H9 (cell line): ENCODE measurements around the gene PAGR1. TPM values are rescaled to one million over a fixed set of nuclear protein-coding genes. Genes with fewer than 3 reads are reported as not detected.

Source experiments
- DNase-seq: peaks from one replicate; pipeline ENCODE4 v3.0.0-alpha.2; 2017
- H2AFZ ChIP-seq: one replicate; pipeline ENCODE4 v1.6.1; 2013; ENCODE audit warnings: mild to moderate bottlenecking, low read length, control low read depth, moderate library complexity
- H2AK5ac ChIP-seq: 2 replicates; pipeline ENCODE4 v1.6.1; 2013; ENCODE audit warnings: low read length, control low read depth, mixed read lengths; ENCODE audit not compliant: insufficient read length
- H2BK120ac ChIP-seq: one replicate; pipeline ENCODE4 v1.6.1; 2013; ENCODE audit warnings: low read depth, mild to moderate bottlenecking, low read length, control low read depth, inconsistent platforms; ENCODE audit not compliant: poor library complexity, severe bottlenecking
- H2BK12ac ChIP-seq: 2 replicates; pipeline ENCODE4 v1.6.1; 2013; ENCODE audit warnings: low read length, control low read depth, mixed read lengths, low read depth; ENCODE audit not compliant: insufficient read length
- H2BK15ac ChIP-seq: 2 replicates; pipeline ENCODE4 v1.6.1; 2013; ENCODE audit warnings: low read depth, low read length, control low read depth
- H2BK20ac ChIP-seq: one replicate; pipeline ENCODE4 v1.6.1; 2013; ENCODE audit warnings: low read depth, mild to moderate bottlenecking, low read length, control low read depth, inconsistent platforms; ENCODE audit not compliant: poor library complexity, severe bottlenecking
- H2BK5ac ChIP-seq: 2 replicates; pipeline ENCODE4 v1.6.1; 2013; ENCODE audit warnings: low read length, control low read depth, mixed read lengths; ENCODE audit not compliant: insufficient read length
- H3K14ac ChIP-seq: 2 replicates; pipeline ENCODE4 v1.6.1; 2013; ENCODE audit warnings: low read length, control low read depth; ENCODE audit not compliant: insufficient read depth
- H3K18ac ChIP-seq: 2 replicates; pipeline ENCODE4 v1.6.1; 2013; ENCODE audit warnings: low read depth, mild to moderate bottlenecking, mixed read lengths, low read length, control low read depth; ENCODE audit not compliant: insufficient read length
- H3K23ac ChIP-seq: 2 replicates; pipeline ENCODE4 v1.6.1; 2013; ENCODE audit warnings: low read length, control low read depth, mixed read lengths, low read depth; ENCODE audit not compliant: insufficient read length
- H3K23me2 ChIP-seq: 2 replicates; pipeline ENCODE4 v1.6.1; 2013; ENCODE audit warnings: low read depth, mild to moderate bottlenecking, mixed read lengths, low read length, control low read depth; ENCODE audit not compliant: insufficient read length, poor library complexity, severe bottlenecking
- H3K27ac ChIP-seq: 2 replicates; pipeline ENCODE4 v1.5.1; 2013; ENCODE audit warnings: low read length, control low read depth, mixed read lengths, low read depth; ENCODE audit not compliant: insufficient read length
- H3K27me3 ChIP-seq: 2 replicates; pipeline ENCODE4 v1.6.1; 2013; ENCODE audit warnings: low read length, control low read depth, inconsistent platforms; ENCODE audit not compliant: insufficient read depth
- H3K4ac ChIP-seq: 2 replicates; pipeline ENCODE4 v1.6.1; 2013; ENCODE audit warnings: low read depth, mild to moderate bottlenecking, control low read depth, inconsistent platforms, low read length, moderate library complexity
- H3K4me1 ChIP-seq: 2 replicates; pipeline ENCODE4 v1.6.1; 2013; ENCODE audit warnings: low read length, control low read depth, inconsistent platforms; ENCODE audit not compliant: insufficient read depth
- H3K4me2 ChIP-seq: 2 replicates; pipeline ENCODE4 v1.6.1; 2013; ENCODE audit warnings: low read length, control low read depth, mixed read lengths; ENCODE audit not compliant: insufficient read length, insufficient read depth
- H3K56ac ChIP-seq: 2 replicates; pipeline ENCODE4 v1.6.1; 2013; ENCODE audit warnings: low read depth, mild to moderate bottlenecking, mixed read lengths, low read length, control low read depth; ENCODE audit not compliant: insufficient read length
- H3K79me1 ChIP-seq: 2 replicates; pipeline ENCODE4 v1.6.1; 2013; ENCODE audit warnings: low read depth, mild to moderate bottlenecking, moderate library complexity, low read length, control low read depth, inconsistent platforms; ENCODE audit not compliant: insufficient read depth, poor library complexity, severe bottlenecking
- H3K79me2 ChIP-seq: 2 replicates; pipeline ENCODE4 v1.6.1; 2013; ENCODE audit warnings: low read length, control low read depth, inconsistent platforms; ENCODE audit not compliant: insufficient read depth
- H3K9ac ChIP-seq: 2 replicates; pipeline ENCODE4 v1.6.1; 2013; ENCODE audit warnings: low read length, control low read depth, mixed read lengths; ENCODE audit not compliant: insufficient read length; ENCODE audit errors: extremely low read depth
- H3K9me3 ChIP-seq: one replicate; pipeline ENCODE4 v1.6.1; 2013; ENCODE audit warnings: low read depth, low read length, inconsistent platforms; ENCODE audit not compliant: control insufficient read depth
- H3T11ph ChIP-seq: one replicate; pipeline ENCODE4 v1.6.1; 2013; ENCODE audit warnings: mild to moderate bottlenecking, low read length, control low read depth, inconsistent platforms
- H4K20me1 ChIP-seq: one replicate; pipeline ENCODE4 v1.6.1; 2013; ENCODE audit not compliant: control insufficient read depth, insufficient read length, insufficient read depth
- H4K5ac ChIP-seq: 2 replicates; pipeline ENCODE4 v1.6.1; 2013; ENCODE audit warnings: low read depth, mild to moderate bottlenecking, mixed read lengths, low read length, control low read depth; ENCODE audit not compliant: insufficient read length
- H4K8ac ChIP-seq: replicated peaks from 2 replicates; pipeline ENCODE4 v1.6.1; 2013; ENCODE audit warnings: low read length, control low read depth, mixed read lengths, low read depth; ENCODE audit not compliant: insufficient read length
- H4K91ac ChIP-seq: 2 replicates; pipeline ENCODE4 v1.6.1; 2013; ENCODE audit warnings: low read depth, mild to moderate bottlenecking, moderate library complexity, mixed read lengths, low read length, control low read depth; ENCODE audit not compliant: insufficient read length
- H3K27ac Mint-ChIP-seq, 3 experiments: 2 replicates in 2 of 3; 3 replicates in 1 of 3; pipeline ENCODE4 v1.8.0; 2020 to 2021; ENCODE audit warnings: mixed read lengths in 3 of 3, mild to moderate bottlenecking in 1 of 3, moderate library complexity in 1 of 3
- H3K27me3 Mint-ChIP-seq: 2 replicates; pipeline ENCODE4 v1.8.0; 2021; ENCODE audit warnings: low read depth, mild to moderate bottlenecking, moderate library complexity, mixed read lengths
- H3K36me3 Mint-ChIP-seq, 3 experiments: 2 replicates in 2 of 3; 3 replicates in 1 of 3; pipeline ENCODE4 v1.8.0; 2020 to 2021; ENCODE audit warnings: low read depth in 3 of 3, mixed read lengths in 3 of 3; ENCODE audit not compliant: insufficient read depth in 1 of 3
- H3K4me1 Mint-ChIP-seq, 2 experiments: 2 replicates each; pipeline ENCODE4 v1.8.0; 2020; ENCODE audit warnings: mixed read lengths in 2 of 2
- H3K4me3 Mint-ChIP-seq, 2 experiments: 2 replicates in 1 of 2; 3 replicates in 1 of 2; pipeline ENCODE4 v1.8.0; 2020 to 2021; ENCODE audit warnings: mild to moderate bottlenecking in 2 of 2, mixed read lengths in 2 of 2, moderate library complexity in 1 of 2
- H3K9me3 Mint-ChIP-seq, 2 experiments: 2 replicates in 1 of 2; 3 replicates in 1 of 2; pipeline ENCODE4 v1.8.0; 2020; ENCODE audit warnings: mild to moderate bottlenecking in 2 of 2, mixed read lengths in 2 of 2, moderate library complexity in 1 of 2
- CTCF ChIP-seq: fragments of 200-600 bp; sonication (generic); conservative IDR thresholded peaks from 3 replicates; pipeline ENCODE4 v1.8.0; 2021; ENCODE audit warnings: antibody characterized with exemption, mild to moderate bottlenecking
- WGBS: extraction: QIAGEN DNeasy Blood & Tissue Kit; methylation state at CpG from one replicate; pipeline ENCODE4 v1.1.7; 2013; ENCODE audit warnings: missing lambda C conversion rate, low lambda C conversion rate, mixed read lengths; ENCODE audit not compliant: insufficient read length; ENCODE audit errors: extremely low coverage; 5-methylcytosine and 5-hydroxymethylcytosine counted together
- total RNA-seq: library from RNA; stranded (reverse); gene quantifications from 2 replicates; pipeline ENCODE4 v1.2.1, GENCODE V29; 2021

The PAGR1 gene
- total RNA-seq, 1 experiment from 2014 or later, result 65.3 TPM

GRCh38 chr16:29802416-29802935 is 13.5 kb upstream of the PAGR1 start:
- no peak overlapping the region for H3K14ac ChIP-seq
- no peaks in the 10 kb centered on the region for H3K4me1 ChIP-seq
- no peak for TF ChIP-seq CTCF
- H3K4ac ChIP-seq, result no peak overlapping the region
- no peak overlapping the region for H4K91ac ChIP-seq
- no peaks in the 10 kb centered on the region; the same call in 1 of the 2 replicates for H3K79me2 ChIP-seq
- H3T11ph ChIP-seq, result no peak overlapping the region
- peaks cover 1% of the 10 kb centered on the region for H3K27me3 Mint-ChIP-seq
- no peak for DNase-seq
- no peak overlapping the region for H3K9ac ChIP-seq
- H2BK15ac ChIP-seq, result no peak overlapping the region
- H3K27me3 ChIP-seq, result no peaks in the 10 kb centered on the region
- no peak overlapping the region for H2BK120ac ChIP-seq
- H2AK5ac ChIP-seq, result no peak overlapping the region
- no peak overlapping the region for H3K56ac ChIP-seq
- no peak overlapping the region for H3K27ac ChIP-seq
- no peak overlapping the region for H2AFZ ChIP-seq
- H3K23me2 ChIP-seq, result peaks cover 6% of the 10 kb centered on the region
- no peak overlapping the region for H3K18ac ChIP-seq
- H3K79me1 ChIP-seq, result no peaks in the 10 kb centered on the region
- no peaks in the 10 kb centered on the region for H3K9me3 Mint-ChIP-seq
- H3K4me3 Mint-ChIP-seq, result no peak overlapping the region; a peak in 1 of 5 replicates
- H2BK12ac ChIP-seq, result no peak overlapping the region
- no peaks in the 10 kb centered on the region for H4K20me1 ChIP-seq
- no peak overlapping the region for H3K23ac ChIP-seq
- no peak overlapping the region for H4K8ac ChIP-seq
- H2BK5ac ChIP-seq, result no peak overlapping the region
- H3K27ac Mint-ChIP-seq, result peak overlapping the region; percentile 70 to 92 (median 74); a peak in 3 of 7 replicates
- no peaks in the 10 kb centered on the region for H3K9me3 ChIP-seq
- H4K5ac ChIP-seq, result no peak overlapping the region
- H3K4me2 ChIP-seq, result no peak overlapping the region
- WGBS, result no CpG with 5 or more reads among the region's 8 CpGs
- peaks cover 40 to 72% (median 60%) of the 10 kb centered on the region in 3 experiments for H3K36me3 Mint-ChIP-seq
- H3K4me1 Mint-ChIP-seq, result peaks cover 22 to 30% of the 10 kb centered on the region in 2 experiments
- no peak overlapping the region for H2BK20ac ChIP-seq
